GM12878 (cell line): Measurements from ENCODE around the gene CD163.

Experiments used
- CTCF ChIP-seq, 3 experiments: IDR thresholded peaks in 2 of 3; conservative IDR thresholded peaks in 1 of 3; 2 replicates each; pipeline ENCODE4 v1.5.1; 2011; ENCODE audit warnings: low read depth in 3 of 3, low read length in 3 of 3, mild to moderate bottlenecking in 3 of 3, control low read depth in 2 of 3, moderate library complexity in 2 of 3, inconsistent platforms in 1 of 3, mixed read lengths in 1 of 3; ENCODE audit not compliant: control insufficient read depth in 2 of 3, insufficient read depth in 1 of 3; ENCODE audit errors: extremely low read depth in 1 of 3
- EZH2 ChIP-seq: IDR thresholded peaks from 2 replicates; pipeline ENCODE4 v1.6.1; 2012; ENCODE audit warnings: low read depth, mild to moderate bottlenecking, control low read depth, inconsistent platforms, low read length, borderline replicate concordance; ENCODE audit not compliant: control insufficient read depth
- FOXK2 ChIP-seq: fragments of 450-650 bp; IDR thresholded peaks from 2 replicates; pipeline ENCODE4 v1.6.1; 2017; ENCODE audit warnings: mild to moderate bottlenecking, moderate library complexity
- RAD21 ChIP-seq: IDR thresholded peaks from 2 replicates; pipeline ENCODE4 v1.6.1; 2011; ENCODE audit warnings: mild to moderate bottlenecking, low read depth, low read length, moderate library complexity; ENCODE audit not compliant: insufficient read depth
- SIX5 ChIP-seq: IDR thresholded peaks from 2 replicates; pipeline ENCODE4 v1.6.1; 2011; ENCODE audit warnings: mild to moderate bottlenecking, low read depth, low read length, moderate library complexity; ENCODE audit not compliant: severe bottlenecking
- YBX1 ChIP-seq: fragments of 450-650 bp; IDR thresholded peaks from 2 replicates; pipeline ENCODE4 v1.6.1; 2016; ENCODE audit warnings: antibody characterized with exemption

- TF ChIP-seq EZH2: no peak
- no peak for TF ChIP-seq YBX1
- TF ChIP-seq RAD21: peak; percentile 88
- TF ChIP-seq CTCF (IDR thresholded peaks at IDR 0.05 in 2 of 3, conservative IDR thresholded peaks at IDR 0.05 in 1 of 3; ENCODE audit: control insufficient read depth in 2 of 3, extremely low read depth in 1 of 3, insufficient read depth in 1 of 3, low read depth in 3 of 3, low read length in 3 of 3): peak; percentile 81 to 87 (median 84)
- no peak for TF ChIP-seq SIX5
- no peak for TF ChIP-seq FOXK2
Observed at GRCh38 chr12:7460375-7461259, 43.0 kb downstream of the CD163 start.
